NCI-H446 (cell line): Measurements from ENCODE around the gene CFAP69.
"Not testable (repeated sequence)": the region's sequence is repeated elsewhere in the genome, so short reads cannot be mapped to it uniquely, and the experiment has no call there.

ENCODE experiments used
- DNase-seq, 2 experiments: peaks; one replicate each; lab custom pipeline; 2025; lab: John Stamatoyannopoulos, UW

The CFAP69 gene

DNA sequence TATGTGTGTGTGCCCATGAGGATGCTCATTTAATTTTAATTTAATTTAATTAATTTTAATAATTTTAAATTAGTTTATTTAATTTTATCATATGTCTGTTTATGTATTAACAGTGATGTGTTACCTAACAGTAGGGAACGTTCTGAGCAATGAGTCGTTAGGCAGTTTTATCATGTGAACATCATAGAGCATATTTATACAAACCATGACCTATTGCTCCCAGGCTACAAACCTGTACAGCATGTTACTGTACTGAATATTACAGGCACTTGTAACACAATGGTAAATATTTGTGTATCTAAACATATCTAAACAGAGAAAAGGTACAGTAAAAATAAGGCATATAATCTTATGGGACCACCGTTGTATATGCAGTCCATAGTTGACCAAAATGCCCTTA, 13.7 kb upstream of the CFAP69 start:
- DNase-seq, result no peak

DNA sequence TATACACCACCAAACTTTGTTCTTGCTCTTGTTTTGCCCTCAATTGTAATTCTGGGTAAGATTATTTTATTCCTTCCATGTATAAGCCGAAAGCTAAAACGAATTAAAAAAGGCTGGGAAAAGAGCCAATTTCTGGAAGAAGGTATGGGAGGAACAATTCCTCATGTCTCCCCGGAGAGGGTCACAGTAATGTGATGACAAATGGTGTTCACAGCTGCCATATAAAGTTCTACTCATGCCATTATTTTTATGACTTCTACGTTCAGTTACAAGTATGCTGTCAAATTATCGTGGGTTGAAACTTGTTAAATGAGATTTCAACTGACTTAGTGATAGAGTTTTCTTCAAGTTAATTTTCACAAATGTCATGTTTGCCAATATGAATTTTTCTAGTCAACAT, 12.5 kb upstream of the CFAP69 start:
- DNase-seq, result no peak

DNA sequence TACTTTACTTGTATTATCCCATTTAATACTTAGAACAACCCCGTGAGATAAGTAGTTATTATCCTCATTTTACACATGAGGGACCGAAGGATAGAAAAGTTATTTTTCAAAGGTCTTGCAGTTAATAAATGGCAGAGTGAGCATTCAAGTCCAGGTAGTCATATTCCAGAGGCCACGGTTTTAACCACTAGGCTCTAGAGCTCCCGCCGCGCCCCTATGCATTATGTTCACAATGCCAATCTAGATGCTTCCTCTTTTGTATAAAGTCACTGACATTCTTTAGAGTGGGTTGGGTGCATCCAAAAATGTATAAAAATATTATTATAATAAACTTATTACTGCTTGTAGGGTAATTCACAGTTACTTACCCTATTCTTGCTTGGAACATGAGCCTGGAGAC, 11.4 kb upstream of the CFAP69 start:
- no peak for DNase-seq

DNA sequence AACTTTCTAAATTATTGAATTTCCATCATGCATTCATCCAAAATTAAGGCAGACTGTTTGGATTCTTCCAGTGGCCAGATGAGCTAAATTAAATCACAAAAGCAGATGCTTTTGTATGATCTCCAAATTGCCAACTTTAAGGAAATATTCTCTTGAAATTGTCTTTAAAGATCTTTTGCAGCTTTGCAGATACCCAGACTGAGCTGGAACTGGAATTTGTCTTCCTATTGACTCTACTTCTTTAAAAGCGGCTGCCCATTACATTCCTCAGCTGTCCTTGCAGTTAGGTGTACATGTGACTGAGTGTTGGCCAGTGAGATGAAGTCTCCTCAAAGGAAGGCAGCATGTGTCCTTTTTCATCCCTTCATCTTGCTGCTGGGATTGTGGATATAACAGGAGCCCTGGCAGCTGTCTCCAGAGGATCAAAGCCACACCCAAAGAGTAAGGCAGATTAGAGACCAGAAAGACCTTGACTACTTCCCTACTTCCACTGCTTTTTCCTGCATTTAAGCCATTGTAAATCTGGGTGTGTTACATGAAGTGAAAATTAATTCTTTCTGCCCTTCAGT, 8.2 kb upstream of the CFAP69 start:
- DNase-seq, result no peak

DNA sequence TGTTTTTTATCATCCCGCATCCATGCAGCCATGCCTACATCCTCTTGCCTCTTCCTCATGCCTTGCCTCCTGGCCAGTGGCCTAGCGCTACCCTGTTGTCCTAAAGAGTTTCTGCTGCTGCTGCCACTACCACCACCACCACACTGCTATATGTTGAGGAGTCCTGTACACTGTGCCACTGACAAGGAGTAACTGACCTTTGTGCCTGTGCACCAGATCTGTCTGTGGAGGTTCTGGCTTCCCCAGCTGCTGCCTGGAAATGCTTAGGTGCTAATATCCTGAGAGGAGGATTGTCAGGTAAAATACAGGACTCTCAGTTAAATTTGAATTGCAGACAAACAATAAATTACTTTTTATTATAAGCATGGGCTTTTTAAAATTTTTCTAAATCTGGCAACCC, 7.0 kb upstream of the CFAP69 start:
- DNase-seq, result no peak

DNA sequence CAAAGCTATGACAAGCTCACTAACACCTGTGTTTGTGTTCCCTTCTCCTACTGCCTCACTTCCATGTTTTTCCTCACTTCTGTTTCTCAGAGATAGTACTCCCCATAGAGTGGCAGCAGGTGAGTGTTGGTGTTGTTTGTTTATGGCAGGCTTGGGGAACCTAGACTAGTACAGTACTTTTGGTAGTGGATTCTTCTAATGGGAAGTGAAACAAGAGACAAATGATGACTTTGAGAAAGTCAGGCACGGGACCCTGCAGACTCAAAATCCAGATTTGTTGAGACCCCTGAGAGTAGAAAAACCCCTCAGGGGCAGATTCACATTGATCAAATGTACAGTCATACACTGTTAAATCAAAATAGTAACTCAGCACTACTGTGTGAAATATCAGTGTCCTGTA, 6.4 kb upstream of the CFAP69 start:
- DNase-seq, result no peak

DNA sequence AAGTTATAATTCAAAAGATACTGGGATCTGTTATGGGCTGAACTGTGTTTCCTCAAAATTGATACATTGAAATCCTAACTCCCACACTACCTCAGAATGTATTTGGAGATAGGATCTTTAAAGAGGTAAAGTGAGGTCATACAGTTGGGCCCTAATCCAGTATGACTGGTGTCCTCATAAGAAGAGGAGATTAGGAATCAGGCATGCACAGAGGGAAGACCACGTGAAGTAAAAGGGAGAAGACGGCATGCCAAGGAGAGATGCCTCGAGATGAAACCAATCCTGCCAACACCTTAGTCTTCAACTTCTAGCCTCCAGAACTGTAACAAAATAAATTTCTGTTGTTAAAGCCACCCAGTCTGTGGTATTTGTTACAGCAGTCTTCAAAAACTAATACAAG, 5.9 kb upstream of the CFAP69 start:
- no peak for DNase-seq

DNA sequence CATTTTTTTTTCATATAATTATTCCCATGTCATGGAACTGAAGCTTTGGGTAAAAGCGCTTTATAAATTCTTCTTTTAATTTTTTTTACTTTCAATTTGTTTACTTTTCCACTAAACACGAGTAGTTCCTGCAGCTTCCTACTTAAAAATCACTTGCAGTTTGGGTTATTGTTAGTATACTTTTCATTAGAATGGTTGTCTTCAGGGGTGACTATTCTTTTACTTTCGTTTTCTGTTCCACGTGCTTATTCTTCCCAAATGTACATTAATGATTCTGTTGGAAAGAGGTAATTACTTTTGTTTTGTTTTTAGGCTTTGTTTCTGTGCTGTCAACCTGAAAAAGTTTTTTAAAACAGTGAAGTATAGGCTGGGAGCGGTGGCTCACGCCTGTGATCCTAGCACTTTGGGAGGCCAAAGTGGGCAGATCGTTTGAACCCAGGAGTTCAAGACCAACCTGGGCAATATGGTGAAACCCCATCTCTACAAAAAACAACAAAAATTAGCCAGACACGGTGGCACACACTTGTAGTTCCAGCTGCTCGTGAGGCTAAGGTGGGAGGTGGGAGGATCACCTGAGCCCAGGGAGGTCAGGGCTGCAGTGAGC, 5.2 kb upstream of the CFAP69 start:
- DNase-seq, result no peak

DNA sequence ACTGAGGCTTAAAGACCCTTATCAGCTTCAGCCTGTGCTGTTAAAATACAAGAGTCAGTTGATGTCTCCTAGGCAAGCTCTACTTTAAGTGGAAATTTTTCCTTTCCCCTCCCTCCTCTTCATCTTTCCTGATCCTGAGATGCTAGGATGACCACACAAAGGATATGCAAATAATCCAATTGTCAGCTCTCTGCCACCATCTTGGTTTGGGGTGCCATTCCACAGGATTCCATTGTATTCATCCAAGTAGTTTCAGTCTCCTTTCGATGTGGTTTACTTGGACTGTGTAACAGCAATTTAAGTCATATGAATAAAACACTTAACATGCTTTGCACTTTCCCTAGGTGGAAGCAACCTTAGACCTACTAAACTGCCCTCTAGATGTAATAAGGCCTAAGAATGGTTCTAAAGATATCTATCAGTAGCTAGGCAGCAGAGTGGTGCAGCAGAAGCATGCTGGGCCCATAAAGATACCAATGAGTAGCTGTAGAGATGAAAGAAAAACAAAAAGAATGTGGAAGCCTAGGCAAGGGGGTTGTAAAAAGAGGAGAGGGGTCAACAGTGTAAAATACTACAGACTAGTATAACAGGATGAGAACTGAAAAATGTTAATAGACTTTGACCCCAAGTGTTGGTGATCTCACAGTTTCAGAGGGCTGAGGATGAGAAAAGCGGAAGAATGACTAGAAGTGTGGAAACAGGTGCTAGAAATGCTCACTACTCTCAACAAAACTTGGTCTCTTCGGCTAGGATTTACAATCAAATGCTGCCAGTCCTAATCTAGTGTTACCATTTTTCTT, 2.4 kb upstream of the CFAP69 start:
- no peak for DNase-seq

DNA sequence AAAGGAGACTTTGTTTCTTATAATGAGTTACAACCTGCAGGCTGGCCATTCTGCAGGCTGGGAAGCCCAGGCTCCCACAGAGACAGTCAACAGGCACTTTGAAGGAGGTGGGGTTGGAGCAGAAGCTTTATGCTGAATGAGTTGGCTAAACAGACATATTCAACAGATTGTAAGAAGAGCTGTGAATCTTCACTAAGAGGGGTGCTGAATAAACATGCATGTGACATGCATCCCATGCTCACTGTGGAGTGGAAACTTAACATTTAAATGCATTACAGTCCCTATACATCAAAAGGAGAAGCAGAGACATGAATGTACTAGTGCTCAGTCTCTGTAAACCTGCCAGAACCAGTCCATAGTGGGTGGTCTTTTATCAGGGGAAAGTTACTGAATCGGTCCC, 1.4 kb upstream of the CFAP69 start:
- DNase-seq, result no peak

DNA sequence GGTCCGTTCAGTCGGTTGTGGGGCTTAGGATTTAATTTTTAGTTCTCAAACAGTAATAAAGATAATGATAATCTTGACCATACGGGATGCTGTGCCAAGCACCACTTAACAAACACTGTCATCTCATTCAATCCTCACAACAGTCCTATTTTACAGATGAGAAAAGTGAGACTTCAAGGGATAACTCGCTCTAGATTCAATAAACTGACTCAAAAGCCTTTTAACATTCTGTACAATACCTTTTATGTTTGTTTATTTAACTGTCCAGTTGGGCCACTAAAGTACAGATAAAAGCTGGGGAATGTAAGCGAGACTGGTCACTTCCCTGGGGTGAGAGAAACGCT, 437 bp upstream of the CFAP69 start:
- no peak for DNase-seq

DNA sequence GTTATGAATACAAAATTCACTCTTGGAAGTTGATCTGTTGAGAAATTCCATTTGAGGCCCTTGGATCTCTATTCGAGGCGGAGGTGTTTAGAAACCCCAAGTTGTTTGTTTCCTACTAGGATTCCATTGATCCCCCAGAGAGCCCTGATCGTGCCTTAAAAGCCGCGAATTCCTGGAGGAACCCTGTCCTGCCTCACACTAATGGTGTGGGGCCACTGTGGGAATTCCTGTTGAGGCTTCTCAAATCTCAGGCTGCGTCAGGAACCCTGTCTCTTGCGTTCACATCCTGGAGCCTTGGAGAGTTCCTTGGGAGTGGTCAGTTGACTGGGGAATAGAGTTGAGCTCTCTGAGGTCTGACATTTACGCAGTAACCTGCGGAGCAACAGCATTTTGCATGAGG, 1.2 kb downstream of the CFAP69 start:
- DNase-seq, result no peak

DNA sequence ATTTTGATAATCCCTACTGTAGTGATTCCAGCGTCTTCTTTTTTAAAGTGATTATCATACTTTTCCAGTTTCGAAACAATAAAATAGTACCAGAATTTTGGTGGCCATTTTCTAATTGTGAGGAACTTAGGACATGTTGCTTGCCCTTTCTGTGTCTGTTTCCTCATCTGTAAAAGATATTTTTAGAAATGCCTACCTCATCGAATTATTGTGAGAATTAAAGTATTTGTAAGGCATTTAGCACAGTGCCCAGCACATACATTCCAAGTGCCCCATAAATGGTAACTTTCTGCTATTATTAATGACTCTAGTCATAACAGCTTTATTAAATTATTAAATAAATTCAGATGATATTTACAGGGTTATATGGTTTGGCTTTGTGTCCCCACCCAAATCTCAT, 3.7 kb downstream of the CFAP69 start:
- no peak for DNase-seq

DNA sequence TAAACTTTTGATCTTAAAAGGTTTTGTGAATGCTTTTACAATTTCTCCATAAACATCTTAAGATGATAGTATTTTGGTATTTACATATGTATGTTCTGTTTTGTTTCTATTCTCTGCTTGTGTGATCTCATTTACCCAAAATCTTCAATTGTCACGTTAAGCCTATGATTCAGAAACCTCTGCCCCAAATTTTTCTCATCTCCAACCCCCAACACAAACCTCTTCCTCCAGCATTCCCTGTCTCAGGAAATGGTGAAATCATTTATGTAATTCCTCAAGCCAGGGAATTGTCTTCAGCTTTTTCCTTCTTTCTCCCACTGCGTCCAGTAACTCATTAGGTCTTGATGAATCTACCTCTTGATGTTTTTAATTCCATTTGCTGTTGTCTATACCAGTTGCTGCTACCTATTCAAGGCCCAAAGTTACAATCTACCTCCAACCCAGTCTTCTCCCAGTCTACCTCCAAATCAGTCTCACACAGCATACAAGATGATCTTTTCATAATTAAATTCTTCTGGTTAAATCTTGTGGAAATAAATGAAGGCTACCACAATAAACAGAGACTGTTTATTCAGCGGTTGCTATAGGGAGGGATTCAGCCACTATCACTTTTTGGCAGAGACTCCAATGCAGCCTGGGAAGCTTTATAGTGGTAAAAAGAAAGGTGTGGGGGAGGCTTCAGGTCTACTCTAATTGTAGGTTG, 5.8 kb downstream of the CFAP69 start:
- DNase-seq, result no peak

DNA sequence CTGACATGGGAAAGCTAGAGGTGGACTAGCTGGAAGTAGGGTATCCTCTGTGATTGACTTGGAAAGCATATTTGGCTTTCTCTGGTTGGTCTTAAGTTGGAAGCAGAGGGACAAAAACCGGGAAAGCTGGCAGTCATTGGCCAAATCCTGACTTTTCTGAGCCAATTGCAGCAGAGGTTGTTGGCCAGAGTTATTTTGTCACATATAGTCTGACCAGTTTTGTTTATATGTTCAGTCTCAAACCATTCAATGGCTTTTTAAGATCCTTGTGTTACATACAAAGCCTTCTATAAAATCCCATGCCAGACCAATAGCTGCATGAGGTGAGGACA, 6.3 kb downstream of the CFAP69 start:
- no peak for DNase-seq

DNA sequence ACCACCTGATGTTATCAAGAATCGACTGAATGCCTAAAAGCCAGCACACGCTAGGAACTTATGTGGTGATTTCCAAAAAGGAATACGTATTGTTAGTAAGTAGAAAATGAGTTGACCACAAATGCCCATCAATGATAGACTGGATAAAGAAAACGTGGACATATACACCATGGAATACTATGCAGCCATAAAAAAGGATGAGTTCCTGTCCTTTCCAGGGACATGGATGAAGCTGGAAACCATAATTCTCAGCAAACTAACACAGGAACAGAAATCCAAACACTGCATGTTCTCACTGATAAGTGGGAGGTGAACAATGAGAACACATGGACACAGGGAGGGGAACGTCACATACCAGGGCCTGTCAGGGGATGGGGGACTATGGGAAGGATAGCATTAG, 11.0 kb downstream of the CFAP69 start:
- DNase-seq, result not testable (repeated sequence)

DNA sequence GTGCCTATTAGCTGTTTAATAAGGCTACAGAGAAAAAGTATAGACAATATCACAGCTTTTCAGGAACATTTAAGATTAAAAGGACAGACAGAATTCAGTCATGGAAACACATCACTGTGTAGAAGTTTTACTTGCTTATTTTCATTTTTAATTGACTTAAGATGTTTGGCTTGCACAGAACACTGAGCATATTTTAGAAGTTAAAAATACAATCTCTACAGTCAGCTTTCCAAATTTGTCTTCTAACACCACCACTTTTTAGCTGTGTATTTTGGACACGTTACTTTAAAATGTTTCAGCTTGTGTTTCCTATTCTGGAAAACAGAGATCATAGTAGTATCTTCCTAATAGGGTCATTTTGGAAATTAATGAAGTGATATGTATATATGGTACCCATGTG, 11.8 kb downstream of the CFAP69 start:
- no peak for DNase-seq

DNA sequence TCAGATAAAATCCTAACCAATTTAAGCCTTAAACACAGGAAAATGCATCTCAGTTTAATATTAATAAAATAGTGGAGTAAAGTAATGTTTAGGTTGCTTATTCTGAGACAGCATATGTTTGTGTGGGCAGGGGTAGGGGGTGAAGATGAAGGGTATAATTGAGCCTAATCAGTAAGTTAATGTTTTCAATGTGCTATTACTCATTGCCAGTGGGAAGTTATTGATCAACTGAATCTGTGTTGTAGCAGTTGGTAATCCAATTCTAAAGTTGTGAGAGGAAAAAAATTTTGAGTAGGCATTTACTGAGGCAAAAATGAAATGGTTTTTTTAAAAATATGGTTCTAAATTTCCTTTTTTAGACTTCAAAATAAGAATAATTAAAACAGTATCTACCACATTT, 16.5 kb downstream of the CFAP69 start:
- DNase-seq, result no peak

DNA sequence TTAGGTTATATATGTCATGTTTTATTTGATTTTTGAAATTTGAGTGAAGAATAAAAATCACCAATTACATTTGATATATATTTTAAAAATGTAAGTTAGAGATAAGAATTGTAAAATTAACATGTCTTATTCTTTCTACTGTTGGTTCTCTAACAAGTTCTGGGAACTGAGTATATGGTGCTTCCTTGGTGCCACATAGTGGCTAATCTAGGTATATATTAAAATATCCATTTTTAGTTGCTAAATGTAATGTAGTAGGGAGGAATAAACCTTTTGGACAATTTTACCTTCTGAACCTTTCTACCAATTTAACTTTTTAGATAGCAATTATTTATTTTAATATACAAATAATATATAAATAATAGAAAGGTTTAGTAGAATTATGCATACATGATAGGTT, 17.5 kb downstream of the CFAP69 start:
- DNase-seq, result peak in 1 of 2 experiments; percentile 17

DNA sequence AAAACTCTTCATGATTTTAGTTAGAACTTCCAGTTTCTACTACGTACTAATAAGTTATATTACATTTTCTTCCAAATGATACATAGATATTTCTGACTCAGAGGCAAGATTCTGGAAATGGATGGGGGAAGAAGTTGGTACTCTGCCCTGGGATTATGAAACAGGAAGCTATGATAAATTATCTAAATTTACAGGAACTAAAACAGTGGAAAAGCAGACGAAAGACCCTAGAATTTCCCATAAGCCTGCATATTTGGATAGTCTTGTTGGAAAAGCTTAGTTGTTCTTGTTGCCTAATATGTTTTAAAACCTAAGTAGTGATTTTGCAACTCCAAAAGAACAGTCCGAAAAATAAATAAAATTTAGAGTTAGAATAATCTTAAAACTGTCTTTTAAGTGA, 21.8 kb downstream of the CFAP69 start:
- no peak for DNase-seq

DNA sequence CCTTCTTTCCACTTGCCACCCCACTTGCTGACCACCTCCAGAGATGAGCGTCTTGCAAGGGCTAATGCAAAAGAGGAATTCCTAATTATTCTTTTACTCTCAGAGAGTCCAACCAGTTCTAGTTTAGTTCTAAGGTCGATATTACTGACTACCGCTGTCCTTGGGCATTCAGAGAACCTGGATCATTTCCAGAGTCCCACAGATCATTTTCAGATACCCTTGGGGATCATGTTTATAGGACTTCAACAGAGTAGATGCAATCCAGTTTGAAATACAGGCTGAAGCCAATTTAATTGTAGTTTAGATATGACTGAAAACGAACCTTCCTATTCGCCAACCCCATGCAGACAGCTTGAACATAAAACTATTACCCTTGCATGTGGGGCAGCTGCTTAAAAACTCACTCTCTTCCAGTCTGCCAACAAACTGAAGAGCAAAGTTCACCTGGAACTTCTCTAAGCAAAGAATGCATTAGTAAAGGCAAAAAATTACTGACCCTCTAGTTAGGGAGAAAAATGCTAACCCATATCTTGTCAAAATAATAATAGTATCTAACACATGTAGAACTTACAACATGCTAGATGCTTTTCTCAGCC, 22.4 kb downstream of the CFAP69 start:
- DNase-seq, result no peak

DNA sequence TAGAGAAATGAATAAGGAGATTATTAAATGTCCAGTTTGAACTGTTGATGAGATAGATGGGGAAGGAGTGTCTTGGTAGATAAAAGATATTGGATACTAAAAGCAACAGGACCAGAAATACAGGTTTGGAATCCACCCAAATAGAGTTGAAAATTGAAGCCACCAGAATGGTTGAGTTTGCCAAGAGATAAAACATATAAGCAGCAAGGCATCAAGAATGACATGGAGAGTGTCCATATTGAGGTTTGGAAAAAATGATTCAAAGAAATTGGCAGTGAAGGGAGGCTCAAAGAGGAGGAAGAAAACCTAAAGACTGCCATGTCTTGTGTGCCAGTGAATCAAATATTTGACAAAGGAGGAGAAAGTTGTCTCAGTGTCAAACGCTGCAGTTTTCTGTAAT, 24.2 kb downstream of the CFAP69 start:
- no peak for DNase-seq
